GM12878 (cell line): Measurements from ENCODE around the gene ADGRE3.

Experiments
- ATF7 ChIP-seq: fragments of 450-650 bp; IDR thresholded peaks from 2 replicates; pipeline ENCODE4 v1.6.1; 2016; ENCODE audit warnings: low read depth, mild to moderate bottlenecking
- BACH1 ChIP-seq: fragments of 450-650 bp; IDR thresholded peaks from 2 replicates; pipeline ENCODE4 v1.6.1; 2017; ENCODE audit warnings: mild to moderate bottlenecking, borderline replicate concordance
- BRCA1 ChIP-seq: IDR thresholded peaks from 2 replicates; pipeline ENCODE4 v1.6.1; 2011; ENCODE audit warnings: low read depth, low read length, improper control_type of control experiment
- CREB1 ChIP-seq: IDR thresholded peaks from 2 replicates; pipeline ENCODE4 v1.6.1; 2012; ENCODE audit warnings: low read depth, mild to moderate bottlenecking, inconsistent platforms
- EP300 ChIP-seq, 2 experiments: fragments of 150-350 bp in 1 of 2; IDR thresholded peaks; 2 replicates each; pipeline ENCODE4 v1.6.1; 2011 to 2012; ENCODE audit warnings: low read depth in 2 of 2, low read length in 2 of 2, borderline replicate concordance in 1 of 2, improper control_type of control experiment in 1 of 2, inconsistent platforms in 1 of 2; ENCODE audit not compliant: control insufficient read depth in 1 of 2
- POLR2A ChIP-seq: IDR thresholded peaks from 2 replicates; pipeline ENCODE4 v1.6.1; 2011; ENCODE audit warnings: low read depth, mild to moderate bottlenecking, low read length
- POLR2AphosphoS5 ChIP-seq: IDR thresholded peaks from 2 replicates; pipeline ENCODE4 v1.6.1; 2011; ENCODE audit warnings: mild to moderate bottlenecking, low read length, inconsistent platforms
- SMAD1 ChIP-seq: fragments of 450-650 bp; IDR thresholded peaks from 2 replicates; pipeline ENCODE4 v1.6.1; 2018; ENCODE audit warnings: mild to moderate bottlenecking, low read depth; ENCODE audit not compliant: partially characterized antibody
- ZSCAN29 ChIP-seq: fragments of 450-650 bp; IDR thresholded peaks from 2 replicates; pipeline ENCODE4 v1.6.1; 2017; ENCODE audit warnings: mild to moderate bottlenecking, moderate library complexity
- TF ChIP-seq, protein P1 (sequence below), 3 experiments: IDR thresholded peaks in 2 of 3; conservative IDR thresholded peaks in 1 of 3; 2 replicates each; pipeline ENCODE4 v1.5.1; 2011; ENCODE audit warnings: low read depth in 3 of 3, low read length in 3 of 3, mild to moderate bottlenecking in 3 of 3, control low read depth in 2 of 3, moderate library complexity in 2 of 3, inconsistent platforms in 1 of 3, mixed read lengths in 1 of 3; ENCODE audit not compliant: control insufficient read depth in 2 of 3, insufficient read depth in 1 of 3; ENCODE audit errors: extremely low read depth in 1 of 3
- TF ChIP-seq, protein P2 (sequence below): fragments of 450-650 bp; IDR thresholded peaks from 2 replicates; pipeline ENCODE4 v1.6.1; 2014; ENCODE audit warnings: mild to moderate bottlenecking
- TF ChIP-seq, protein P3 (sequence below): IDR thresholded peaks from 2 replicates; pipeline ENCODE4 v1.6.1; 2012; ENCODE audit warnings: mild to moderate bottlenecking, low read depth, low read length
- TF ChIP-seq, protein P4 (sequence below): IDR thresholded peaks from 2 replicates; pipeline ENCODE4 v1.6.1; 2011; ENCODE audit warnings: borderline replicate concordance, low read depth, mild to moderate bottlenecking, moderate library complexity, mixed read lengths, low read length; ENCODE audit not compliant: insufficient read depth; ENCODE audit errors: extremely low read length

DNA sequence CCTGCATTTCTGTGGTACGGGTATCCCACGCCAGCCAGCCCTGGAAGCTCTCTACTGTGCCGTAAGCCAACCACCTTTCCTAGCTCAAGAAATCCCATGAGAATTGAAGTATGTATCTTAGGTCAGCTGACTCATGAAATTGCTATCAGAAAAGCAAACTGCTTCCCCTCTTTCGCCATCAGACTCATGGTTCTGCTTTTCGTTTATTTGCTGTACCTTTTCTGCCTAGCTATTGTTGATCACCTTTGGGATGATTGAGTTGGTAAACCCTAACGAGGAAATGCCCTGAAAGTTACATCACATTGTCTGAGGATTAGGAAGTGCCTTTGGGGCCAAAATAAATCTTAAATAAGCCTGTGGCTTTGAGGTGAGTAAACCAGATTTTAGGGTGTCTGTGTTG is at the start of gene ADGRE3:
- no peak for TF ChIP-seq ATF7
- TF ChIP-seq, protein P1, sequence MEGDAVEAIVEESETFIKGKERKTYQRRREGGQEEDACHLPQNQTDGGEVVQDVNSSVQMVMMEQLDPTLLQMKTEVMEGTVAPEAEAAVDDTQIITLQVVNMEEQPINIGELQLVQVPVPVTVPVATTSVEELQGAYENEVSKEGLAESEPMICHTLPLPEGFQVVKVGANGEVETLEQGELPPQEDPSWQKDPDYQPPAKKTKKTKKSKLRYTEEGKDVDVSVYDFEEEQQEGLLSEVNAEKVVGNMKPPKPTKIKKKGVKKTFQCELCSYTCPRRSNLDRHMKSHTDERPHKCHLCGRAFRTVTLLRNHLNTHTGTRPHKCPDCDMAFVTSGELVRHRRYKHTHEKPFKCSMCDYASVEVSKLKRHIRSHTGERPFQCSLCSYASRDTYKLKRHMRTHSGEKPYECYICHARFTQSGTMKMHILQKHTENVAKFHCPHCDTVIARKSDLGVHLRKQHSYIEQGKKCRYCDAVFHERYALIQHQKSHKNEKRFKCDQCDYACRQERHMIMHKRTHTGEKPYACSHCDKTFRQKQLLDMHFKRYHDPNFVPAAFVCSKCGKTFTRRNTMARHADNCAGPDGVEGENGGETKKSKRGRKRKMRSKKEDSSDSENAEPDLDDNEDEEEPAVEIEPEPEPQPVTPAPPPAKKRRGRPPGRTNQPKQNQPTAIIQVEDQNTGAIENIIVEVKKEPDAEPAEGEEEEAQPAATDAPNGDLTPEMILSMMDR (IDR thresholded peaks at IDR 0.05 in 2 of 3, conservative IDR thresholded peaks at IDR 0.05 in 1 of 3; ENCODE audit: control insufficient read depth in 2 of 3, extremely low read depth in 1 of 3, insufficient read depth in 1 of 3, low read depth in 3 of 3, low read length in 3 of 3): no peak
- no peak for TF ChIP-seq BRCA1
- no peak for TF ChIP-seq EP300 (IDR thresholded peaks at IDR 0.05; ENCODE audit: borderline replicate concordance in 1 of 2, control insufficient read depth in 1 of 2, low read depth in 2 of 2, low read length in 2 of 2)
- no peak for TF ChIP-seq POLR2AphosphoS5
- TF ChIP-seq SMAD1: no peak
- no peak for TF ChIP-seq CREB1
- TF ChIP-seq BACH1: no peak
- TF ChIP-seq, protein P2, sequence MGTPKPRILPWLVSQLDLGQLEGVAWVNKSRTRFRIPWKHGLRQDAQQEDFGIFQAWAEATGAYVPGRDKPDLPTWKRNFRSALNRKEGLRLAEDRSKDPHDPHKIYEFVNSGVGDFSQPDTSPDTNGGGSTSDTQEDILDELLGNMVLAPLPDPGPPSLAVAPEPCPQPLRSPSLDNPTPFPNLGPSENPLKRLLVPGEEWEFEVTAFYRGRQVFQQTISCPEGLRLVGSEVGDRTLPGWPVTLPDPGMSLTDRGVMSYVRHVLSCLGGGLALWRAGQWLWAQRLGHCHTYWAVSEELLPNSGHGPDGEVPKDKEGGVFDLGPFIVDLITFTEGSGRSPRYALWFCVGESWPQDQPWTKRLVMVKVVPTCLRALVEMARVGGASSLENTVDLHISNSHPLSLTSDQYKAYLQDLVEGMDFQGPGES: no peak
- TF ChIP-seq, protein P3, sequence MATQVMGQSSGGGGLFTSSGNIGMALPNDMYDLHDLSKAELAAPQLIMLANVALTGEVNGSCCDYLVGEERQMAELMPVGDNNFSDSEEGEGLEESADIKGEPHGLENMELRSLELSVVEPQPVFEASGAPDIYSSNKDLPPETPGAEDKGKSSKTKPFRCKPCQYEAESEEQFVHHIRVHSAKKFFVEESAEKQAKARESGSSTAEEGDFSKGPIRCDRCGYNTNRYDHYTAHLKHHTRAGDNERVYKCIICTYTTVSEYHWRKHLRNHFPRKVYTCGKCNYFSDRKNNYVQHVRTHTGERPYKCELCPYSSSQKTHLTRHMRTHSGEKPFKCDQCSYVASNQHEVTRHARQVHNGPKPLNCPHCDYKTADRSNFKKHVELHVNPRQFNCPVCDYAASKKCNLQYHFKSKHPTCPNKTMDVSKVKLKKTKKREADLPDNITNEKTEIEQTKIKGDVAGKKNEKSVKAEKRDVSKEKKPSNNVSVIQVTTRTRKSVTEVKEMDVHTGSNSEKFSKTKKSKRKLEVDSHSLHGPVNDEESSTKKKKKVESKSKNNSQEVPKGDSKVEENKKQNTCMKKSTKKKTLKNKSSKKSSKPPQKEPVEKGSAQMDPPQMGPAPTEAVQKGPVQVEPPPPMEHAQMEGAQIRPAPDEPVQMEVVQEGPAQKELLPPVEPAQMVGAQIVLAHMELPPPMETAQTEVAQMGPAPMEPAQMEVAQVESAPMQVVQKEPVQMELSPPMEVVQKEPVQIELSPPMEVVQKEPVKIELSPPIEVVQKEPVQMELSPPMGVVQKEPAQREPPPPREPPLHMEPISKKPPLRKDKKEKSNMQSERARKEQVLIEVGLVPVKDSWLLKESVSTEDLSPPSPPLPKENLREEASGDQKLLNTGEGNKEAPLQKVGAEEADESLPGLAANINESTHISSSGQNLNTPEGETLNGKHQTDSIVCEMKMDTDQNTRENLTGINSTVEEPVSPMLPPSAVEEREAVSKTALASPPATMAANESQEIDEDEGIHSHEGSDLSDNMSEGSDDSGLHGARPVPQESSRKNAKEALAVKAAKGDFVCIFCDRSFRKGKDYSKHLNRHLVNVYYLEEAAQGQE: no peak
- TF ChIP-seq POLR2A: no peak
- no peak for TF ChIP-seq ZSCAN29
- TF ChIP-seq, protein P4, sequence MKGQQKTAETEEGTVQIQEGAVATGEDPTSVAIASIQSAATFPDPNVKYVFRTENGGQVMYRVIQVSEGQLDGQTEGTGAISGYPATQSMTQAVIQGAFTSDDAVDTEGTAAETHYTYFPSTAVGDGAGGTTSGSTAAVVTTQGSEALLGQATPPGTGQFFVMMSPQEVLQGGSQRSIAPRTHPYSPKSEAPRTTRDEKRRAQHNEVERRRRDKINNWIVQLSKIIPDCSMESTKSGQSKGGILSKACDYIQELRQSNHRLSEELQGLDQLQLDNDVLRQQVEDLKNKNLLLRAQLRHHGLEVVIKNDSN: no peak
